ENCODE measurements around the gene BRD8.
"Not testable (repeated sequence)": the region's sequence is repeated elsewhere in the genome, so short reads cannot be mapped to it uniquely, and the experiment has no call there.

BRD8 gene, protein sequence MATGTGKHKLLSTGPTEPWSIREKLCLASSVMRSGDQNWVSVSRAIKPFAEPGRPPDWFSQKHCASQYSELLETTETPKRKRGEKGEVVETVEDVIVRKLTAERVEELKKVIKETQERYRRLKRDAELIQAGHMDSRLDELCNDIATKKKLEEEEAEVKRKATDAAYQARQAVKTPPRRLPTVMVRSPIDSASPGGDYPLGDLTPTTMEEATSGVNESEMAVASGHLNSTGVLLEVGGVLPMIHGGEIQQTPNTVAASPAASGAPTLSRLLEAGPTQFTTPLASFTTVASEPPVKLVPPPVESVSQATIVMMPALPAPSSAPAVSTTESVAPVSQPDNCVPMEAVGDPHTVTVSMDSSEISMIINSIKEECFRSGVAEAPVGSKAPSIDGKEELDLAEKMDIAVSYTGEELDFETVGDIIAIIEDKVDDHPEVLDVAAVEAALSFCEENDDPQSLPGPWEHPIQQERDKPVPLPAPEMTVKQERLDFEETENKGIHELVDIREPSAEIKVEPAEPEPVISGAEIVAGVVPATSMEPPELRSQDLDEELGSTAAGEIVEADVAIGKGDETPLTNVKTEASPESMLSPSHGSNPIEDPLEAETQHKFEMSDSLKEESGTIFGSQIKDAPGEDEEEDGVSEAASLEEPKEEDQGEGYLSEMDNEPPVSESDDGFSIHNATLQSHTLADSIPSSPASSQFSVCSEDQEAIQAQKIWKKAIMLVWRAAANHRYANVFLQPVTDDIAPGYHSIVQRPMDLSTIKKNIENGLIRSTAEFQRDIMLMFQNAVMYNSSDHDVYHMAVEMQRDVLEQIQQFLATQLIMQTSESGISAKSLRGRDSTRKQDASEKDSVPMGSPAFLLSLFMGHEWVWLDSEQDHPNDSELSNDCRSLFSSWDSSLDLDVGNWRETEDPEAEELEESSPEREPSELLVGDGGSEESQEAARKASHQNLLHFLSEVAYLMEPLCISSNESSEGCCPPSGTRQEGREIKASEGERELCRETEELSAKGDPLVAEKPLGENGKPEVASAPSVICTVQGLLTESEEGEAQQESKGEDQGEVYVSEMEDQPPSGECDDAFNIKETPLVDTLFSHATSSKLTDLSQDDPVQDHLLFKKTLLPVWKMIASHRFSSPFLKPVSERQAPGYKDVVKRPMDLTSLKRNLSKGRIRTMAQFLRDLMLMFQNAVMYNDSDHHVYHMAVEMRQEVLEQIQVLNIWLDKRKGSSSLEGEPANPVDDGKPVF

DNA sequence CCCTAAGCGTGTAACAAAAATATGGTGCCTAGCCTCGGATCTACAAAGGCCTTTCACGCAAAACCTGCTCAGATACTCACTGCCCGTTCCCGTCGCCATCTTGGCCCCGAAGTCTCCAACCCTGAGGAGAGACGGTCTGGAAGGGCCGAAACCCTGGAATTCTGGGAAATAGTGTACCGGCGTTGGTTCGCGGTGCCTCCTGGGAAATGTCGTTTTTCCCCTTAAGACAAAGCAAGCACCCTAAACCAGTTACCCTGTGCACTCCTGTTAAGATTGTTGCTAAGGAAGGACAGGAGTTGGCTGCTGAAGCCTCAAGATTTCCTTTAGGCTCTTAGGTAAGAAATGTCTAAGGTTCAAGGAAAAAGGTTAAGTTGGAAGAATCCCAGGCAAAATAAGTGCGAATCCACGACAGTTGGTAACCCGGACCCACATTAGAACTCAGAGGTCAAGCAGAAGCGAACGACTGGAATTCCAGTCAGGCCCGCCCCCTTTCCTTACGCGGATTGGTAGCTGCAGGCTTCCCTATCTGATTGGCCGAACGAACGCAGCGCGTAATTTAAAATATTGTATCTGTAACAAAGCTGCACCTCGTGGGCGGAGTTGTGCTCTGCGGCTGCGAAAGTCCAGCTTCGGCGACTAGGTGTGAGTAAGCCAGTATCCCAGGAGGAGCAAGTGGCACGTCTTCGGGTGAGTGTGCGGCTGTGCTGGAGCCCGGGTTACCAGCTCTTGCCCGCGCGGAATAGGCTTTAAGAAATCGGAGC, at the start of gene BRD8, which contains the start of gene KIF20A:
Gene BRD8 (minus strand): TSS at position 115 of the 761 bp plus-strand sequence. CDS start 16 bp downstream, at position 99.
Gene KIF20A (plus strand): TSS at position 597 of the 761 bp plus-strand sequence. CDS start 569 bp downstream, outside the sequence.
- peak; percentile 95 for DNase-seq (ENCODE audit: low spot score)

DNA sequence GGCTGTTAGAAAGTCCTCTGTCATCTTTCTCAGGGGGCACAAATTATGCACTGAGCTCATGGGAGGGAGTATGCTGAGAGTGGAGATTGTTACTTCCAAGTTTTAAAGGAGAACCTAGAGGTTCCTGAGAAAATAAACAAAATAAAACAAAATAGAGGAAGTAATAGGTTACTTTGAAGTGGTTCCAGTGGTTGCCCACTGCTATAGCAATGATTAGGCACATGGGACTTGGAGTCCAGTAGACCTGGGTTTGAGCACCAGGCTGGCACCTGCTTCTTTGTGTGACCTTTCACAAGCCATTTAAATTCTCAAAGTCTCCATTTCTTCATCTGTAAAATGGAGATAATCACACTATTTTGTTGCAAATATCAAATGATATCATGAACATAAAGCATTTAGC, 48.5 kb upstream of the BRD8 start:
- DNase-seq (ENCODE audit: low spot score): no peak

DNA sequence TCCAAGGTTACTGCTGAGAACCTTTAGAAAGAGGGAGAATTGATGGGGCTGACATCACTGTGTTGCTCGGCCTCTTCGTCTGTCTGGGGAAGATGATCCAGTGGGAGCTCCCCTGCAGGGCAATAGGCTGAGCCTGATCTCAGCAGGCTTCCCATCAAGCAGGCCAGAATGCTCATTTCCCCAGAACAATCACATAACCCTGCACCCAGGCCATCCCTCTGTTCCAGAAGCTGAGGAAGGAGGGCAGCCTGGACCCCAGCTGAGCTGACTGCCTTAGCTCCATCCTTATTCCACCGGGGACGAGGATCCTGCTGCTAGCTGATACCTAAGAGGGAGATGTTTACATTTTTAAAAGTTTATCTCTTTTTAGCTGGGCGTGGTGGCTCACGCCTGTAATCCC, 46.3 kb upstream of the BRD8 start:
- DNase-seq (ENCODE audit: low spot score): no peak

DNA sequence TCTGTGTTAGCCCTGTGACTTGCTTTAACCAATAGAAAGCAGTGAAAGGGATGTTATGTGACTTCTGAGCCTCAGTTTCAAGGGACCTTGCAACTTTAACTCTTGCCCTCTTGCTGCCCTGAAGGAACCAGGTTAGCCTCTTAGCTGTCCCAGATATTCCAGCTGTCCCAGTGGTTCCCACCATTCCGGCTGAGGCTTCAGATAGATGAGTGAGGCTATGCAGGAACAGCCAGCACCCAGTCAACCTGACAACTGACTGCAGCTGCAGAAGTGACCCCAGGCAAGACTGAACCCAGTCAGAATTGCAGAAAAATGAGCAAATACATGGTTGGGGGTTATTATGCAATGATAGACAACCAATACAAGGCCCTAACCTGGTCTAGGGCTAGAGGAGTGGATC, 45.1 kb upstream of the BRD8 start:
- no peak for DNase-seq (ENCODE audit: low spot score)

DNA sequence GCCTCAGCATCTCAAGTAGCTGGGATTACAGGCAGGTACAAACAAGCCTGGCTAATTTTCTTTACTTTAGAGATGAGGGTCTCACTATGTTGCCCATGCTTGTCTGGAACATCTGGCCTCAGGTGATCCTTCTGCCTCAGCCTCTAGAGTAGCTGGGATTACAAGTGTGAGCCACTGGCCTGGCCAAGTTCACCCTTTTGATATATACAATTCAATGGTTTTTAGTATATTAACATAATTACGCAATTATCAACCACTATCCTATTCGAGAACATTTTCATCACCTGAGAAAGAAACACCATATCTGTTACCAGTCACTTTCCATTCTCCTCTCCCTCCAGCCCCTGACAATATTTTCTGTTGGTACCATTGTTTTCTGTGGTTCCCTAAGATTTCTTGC, 38.4 kb upstream of the BRD8 start:
- DNase-seq (ENCODE audit: low spot score): no peak

DNA sequence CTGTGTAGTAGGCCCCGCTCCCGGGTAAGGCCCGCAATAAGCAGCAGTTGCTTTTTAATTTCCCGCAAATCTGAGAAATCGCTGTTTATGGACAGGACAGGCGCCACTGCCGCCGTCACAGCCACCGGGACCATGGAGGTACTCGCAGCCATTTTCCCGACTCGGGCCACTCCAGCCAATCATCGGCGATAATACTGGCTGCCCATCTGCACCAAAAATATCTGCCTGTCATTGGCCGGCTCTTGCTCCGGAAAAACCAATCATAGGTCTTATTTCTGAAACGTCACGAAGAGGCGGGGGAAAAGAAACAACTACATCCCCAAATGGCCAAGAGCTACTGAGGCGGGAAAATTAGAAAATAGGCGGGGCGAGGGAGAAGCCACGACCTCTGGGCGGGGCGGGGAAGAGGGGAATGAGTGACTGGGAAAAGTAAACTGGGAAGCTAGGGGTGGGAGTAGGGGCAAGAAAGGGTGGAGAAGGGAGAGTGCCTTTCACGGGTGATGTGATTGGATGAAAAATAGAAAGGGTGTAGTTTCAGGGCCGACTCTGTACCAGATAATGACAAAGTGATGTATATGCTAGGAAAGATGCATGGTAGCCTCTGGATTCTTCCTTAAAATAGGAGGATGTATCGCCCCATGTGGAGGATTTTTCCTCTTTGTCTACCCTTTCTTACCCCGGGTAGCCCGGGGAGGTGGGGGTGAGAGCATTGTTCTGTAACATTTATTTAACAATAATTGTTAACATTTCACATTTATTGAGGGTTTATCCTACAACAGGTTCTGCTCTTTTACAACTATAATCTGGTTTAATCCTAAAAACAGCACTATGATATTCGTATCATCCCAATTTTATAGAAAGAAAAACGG, 35.0 kb upstream of the BRD8 start, which contains the start of gene CDC23:
Gene CDC23 (minus strand): TSS at position 163 of the 869 bp plus-strand sequence. CDS start 11 bp downstream, at position 152.
- DNase-seq (ENCODE audit: low spot score): peak; percentile 100

DNA sequence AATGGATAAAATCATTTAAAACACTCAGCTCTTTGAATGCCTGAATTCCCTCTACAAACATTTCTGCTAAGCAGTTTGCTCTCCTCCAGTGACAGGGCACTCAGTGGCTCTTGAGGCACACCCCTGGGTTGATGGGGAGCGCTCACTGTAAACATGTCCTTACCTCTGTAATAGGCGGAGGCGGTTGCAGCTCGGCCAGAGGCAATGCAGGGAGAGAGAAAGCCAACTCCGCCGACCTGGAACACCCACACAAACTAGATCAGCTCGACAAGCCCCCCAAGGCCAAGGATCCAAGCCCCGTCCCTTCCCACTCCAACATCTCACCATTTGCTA, 34.4 kb upstream of the BRD8 start:
- DNase-seq (ENCODE audit: low spot score): peak; percentile 13

DNA sequence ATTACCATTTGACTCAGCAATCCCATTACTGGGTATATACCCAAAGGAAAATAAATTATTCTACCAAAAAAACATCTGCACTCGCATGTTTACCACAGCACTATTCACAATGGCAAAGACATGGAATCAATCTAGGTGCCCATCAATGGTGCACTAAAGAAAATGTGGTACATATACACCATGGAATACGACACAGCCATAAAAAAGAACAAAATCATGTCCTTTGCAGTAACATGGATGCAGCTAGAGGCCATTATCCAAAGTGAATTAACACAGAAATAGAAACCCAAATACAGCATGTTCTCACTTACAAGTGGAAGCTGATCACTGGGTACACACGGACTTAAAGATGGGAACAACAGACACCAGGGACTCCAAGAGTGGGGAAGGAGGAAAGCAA, 32.6 kb upstream of the BRD8 start:
- no peak for DNase-seq (ENCODE audit: low spot score)

DNA sequence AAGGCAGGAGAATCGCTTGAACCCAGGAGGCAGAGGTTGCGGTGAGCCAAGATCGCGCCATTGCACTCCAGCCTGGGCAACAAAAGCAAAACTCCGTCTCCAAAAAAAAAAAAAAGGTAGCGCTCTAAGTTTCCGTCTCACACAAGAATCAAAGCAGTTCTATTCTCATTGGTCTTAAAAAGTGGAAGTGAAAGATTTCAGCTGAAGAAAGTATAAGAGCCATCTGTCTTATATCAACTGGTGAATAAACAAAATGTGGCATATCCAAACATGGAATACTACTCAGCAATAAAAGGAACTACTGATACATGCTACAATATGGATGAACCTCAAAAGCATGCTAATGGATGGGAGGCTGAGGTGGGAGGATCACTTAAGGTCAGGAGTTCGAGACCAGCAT, 15.4 kb upstream of the BRD8 start:
- DNase-seq (ENCODE audit: low spot score): not testable (repeated sequence)

DNA sequence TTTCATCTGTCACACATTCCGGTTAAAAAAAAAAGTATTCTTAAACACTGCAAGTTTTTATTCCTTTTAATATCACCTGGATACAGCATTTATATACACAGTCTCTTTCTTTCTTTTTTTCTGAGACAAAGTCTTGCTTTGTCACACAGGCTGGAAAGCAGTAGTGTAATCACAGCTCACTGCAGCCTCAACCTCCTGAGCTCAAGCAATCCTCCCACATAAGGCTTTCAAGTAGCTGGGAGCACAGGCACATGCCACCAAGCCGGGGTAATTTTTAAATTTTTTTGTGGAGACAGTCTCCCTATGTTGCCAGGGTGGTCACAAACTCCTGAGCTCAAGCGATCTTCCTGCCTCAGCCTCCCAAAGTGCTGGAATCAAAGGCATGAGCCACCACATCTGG, 14.4 kb upstream of the BRD8 start:
- DNase-seq (ENCODE audit: low spot score): no peak

DNA sequence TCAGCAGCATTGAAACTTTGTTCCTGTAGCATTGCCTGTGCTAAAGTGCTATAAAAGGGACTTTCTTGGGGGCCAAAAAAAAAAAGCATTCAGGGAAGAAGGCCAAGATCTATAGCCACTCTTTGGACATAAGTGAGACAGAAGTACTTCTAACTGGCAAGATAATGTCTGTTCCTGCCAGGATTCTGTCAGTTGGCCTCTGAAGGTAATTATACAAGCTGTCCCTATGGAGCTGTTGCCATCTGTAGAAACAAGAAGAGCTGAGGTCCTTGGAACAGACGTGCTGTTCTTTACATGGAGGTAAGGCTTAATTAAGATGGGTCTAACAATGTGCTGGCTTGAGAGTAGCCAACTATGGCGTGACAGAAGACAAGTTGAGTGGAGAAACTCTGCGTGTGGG, 10.2 kb upstream of the BRD8 start:
- DNase-seq (ENCODE audit: low spot score): no peak

DNA sequence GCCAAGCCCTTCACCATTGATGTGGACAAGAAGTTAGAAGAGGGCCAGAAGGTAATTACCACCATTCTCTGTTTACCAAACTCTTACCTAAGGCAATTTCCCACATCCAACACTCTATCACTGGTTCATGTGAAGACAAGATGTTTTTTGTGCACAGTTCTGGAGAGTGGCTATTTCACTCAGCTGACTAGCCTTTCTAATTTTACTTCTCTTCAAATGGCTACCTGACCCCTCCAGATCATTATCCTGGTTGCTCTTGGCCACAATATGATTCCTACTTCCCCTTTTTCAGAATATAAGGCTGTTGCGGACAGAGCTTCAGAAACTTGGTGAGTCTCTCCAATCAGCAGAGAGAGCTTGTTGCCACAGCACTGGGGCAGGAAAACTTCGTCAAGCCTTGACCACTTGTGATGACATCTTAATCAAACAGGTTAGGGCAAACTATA, 7.6 kb upstream of the BRD8 start:
- no peak for DNase-seq (ENCODE audit: low spot score)

DNA sequence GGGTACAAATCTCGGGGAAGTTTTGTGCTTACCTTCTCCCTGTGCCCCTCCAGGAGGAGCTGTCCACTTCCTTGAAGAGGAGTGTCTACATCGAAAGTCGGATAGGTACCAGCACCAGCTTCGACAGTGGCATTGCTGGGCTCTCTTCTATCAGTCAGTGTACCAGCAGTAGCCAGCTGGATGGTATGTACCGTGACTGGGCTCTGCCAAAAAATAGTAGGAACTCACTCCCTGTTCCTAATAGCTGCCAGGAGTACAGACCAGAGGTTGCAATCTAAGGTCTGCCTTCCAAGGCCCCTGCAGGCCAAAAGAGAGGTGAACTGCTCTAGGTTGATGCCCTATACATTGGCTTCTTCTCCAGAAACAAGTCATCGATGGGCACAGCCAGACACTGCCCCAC, 4.4 kb upstream of the BRD8 start:
- DNase-seq (ENCODE audit: low spot score): no peak

DNA sequence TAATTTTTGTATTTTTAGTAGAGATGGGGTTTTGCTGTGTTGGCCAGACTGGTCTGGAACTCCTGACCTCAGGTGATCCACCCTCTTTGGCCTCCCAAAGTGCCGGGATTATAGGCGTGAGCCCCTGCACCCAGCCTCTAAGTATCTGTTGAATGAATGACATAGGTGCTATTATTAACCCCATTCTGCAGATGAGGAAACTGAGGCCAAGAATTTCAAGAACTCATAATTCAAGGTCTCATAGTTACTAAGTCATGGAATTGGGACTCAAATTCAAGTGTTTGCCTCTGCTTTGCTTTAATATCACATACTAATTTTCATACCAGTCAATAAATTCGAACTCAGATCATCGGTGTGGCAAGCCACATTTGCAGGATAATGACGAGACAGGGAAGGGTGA, 2.4 kb upstream of the BRD8 start:
- no peak for DNase-seq (ENCODE audit: low spot score)

DNA sequence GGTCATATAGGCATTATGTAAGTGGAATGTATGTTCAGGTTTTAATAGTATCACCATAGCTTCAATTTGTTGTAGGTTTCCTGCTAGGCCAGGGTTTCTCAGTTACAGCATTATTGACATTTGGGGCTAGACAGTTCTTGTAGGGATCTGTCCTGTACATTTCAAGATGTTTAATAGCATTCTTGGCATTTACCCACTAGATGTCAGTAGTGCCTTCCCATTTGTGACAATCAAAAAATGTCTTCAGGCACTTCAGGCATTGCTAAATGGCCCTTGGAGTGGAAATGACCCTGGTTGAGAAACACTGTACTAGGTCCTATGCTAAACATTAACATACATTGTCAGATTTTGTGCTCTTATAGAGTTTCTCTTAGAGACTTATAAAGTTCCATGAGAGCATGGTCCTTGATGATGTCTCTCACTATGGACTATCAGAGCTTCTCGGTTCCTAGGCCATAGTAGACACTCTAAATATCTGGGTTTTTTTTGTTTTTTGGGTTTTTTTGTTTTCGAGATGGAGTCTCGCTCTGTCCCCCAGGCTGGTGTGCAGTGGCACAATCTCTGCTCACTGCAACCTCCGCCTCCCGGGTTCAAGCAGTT, 1.9 kb upstream of the BRD8 start:
- peak; percentile 58 for DNase-seq (ENCODE audit: low spot score)

DNA sequence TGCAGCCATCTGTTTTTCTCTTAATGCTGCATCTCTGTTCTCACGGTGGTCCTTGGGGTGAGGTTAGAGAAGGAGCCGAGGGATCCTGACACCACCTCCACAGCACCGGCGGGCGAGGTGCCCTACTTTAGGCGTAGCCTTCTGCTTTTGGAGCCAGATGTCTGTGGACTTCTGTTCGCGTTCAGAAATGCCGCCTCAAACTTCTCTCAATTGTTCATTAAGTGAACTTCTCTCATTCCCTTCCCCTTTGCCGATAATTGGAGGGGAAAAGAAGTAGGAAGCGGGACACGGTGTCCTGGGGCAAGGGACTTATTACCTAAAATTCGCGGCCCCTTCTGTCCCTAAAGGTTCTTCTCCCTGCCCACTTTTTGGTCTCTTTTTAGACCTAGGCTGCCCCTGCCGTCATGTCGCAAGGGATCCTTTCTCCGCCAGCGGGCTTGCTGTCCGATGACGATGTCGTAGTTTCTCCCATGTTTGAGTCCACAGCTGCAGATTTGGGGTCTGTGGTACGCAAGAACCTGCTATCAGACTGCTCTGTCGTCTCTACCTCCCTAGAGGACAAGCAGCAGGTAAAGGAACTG, 937 bp upstream of the BRD8 start:
- DNase-seq (ENCODE audit: low spot score): no peak

DNA sequence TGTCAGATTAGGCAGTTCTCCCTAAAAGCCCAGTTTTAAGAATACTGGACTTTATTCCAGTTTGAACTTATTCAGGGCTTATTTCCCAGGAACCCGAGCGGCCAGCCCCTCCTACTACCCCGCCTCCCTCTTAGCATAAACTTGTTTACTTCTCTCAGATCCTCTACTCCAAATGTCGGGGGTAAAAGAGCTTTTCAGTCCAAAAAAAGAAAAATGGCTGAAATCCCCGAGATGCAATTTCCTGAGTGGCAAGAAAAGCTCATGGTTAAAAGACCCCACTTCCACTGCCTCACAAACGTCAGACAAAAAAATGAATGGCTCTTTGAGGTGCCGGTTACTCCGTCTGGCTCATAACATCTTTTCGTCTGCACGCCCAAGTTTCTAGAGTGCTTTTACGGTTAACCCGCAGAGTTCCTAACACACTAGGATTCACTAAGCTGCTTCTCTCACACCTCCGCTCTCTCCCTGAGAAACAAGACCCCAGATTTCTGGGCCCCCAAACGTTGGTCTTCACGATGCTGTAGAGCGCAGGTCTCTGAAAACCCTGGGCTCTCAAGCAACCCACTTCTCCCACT, 402 bp downstream of the BRD8 start:
- DNase-seq (ENCODE audit: low spot score): peak; percentile 42

DNA sequence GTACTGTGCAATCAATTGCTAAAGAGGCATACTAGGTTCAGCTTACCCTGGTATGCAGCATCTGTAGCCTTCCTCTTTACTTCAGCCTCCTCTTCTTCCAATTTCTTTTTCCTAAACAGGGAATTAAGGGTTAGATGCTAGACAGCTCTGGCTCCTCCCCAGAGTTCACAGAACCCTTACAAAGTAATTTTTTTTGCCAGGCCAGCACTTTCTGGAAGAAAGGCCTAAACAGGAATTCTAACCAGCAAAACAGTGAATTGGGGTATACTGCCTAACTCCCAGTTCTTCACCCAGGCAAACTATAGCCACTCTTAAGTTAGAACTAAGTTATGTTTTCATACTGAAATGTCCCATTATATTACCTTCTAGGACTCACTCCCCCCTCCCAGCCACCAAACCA, 8.1 kb downstream of the BRD8 start:
- DNase-seq (ENCODE audit: low spot score): no peak

DNA sequence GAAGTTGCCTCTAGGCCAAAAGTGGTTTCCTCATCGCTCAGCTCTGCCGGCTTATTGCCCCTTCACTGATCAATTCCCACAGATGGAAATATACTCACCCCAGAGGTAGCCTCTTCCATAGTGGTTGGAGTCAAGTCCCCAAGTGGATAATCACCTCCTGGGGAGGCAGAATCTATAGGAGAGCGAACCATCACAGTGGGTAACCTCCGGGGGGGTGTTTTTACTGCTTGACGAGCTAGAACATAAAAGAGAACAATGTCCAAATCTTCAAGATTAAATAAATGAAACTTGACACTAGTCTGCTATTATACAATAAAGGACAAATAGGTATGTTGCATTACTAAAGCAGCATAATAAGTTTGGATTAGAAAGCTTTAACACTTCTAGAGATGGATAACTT, 9.3 kb downstream of the BRD8 start:
- no peak for DNase-seq (ENCODE audit: low spot score)
